Panc1 (cell line): ENCODE results near the gene UTY.

Experiments used
- POLR2AphosphoS5 ChIP-seq: IDR thresholded peaks from 2 replicates; pipeline ENCODE4 v1.6.1; 2012; ENCODE audit warnings: mild to moderate bottlenecking, low read depth, low read length, moderate library complexity
- REST ChIP-seq, 2 experiments: IDR thresholded peaks; 2 replicates each; pipeline ENCODE4 v1.6.1; 2011 to 2012; ENCODE audit warnings: low read depth in 2 of 2, control low read depth in 1 of 2, low read length in 1 of 2, mild to moderate bottlenecking in 1 of 2, moderate library complexity in 1 of 2; ENCODE audit not compliant: insufficient read depth in 1 of 2

- TF ChIP-seq REST (IDR thresholded peaks at IDR 0.05; ENCODE audit: insufficient read depth in 1 of 2, low read depth in 2 of 2, low read length in 1 of 2) (no peak), POLR2AphosphoS5 (no peak)
Measured at GRCh38 chrY:13343307-13343946, 136.4 kb downstream of the UTY start.
